ENCODE data around the gene SEC23A.

GRCh38 chr14:39015964-39016577 is 87.0 kb downstream of the SEC23A start:
- TF ChIP-seq, protein P1, sequence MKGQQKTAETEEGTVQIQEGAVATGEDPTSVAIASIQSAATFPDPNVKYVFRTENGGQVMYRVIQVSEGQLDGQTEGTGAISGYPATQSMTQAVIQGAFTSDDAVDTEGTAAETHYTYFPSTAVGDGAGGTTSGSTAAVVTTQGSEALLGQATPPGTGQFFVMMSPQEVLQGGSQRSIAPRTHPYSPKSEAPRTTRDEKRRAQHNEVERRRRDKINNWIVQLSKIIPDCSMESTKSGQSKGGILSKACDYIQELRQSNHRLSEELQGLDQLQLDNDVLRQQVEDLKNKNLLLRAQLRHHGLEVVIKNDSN (IDR thresholded peaks at IDR 0.05) = no peak
- TF ChIP-seq CREB1 (IDR thresholded peaks at IDR 0.05; ENCODE audit: low read depth) (no peak), TAF1 (IDR thresholded peaks at IDR 0.05; ENCODE audit: low read depth) (no peak), EGR1 (IDR thresholded peaks at IDR 0.05) (no peak), RAD21 (IDR thresholded peaks at IDR 0.05; ENCODE audit: low read depth) (no peak), NFIC (IDR thresholded peaks at IDR 0.05) (no peak), MAX (IDR thresholded peaks at IDR 0.05) (no peak), TCF12 (IDR thresholded peaks at IDR 0.05; ENCODE audit: low read depth) (no peak), FOXM1 (IDR thresholded peaks at IDR 0.05; ENCODE audit: borderline replicate concordance, low read depth) (no peak), YY1 (IDR thresholded peaks at IDR 0.05; ENCODE audit: low read depth) (no peak), EP300 (IDR thresholded peaks at IDR 0.05; ENCODE audit: borderline replicate concordance) (no peak)
- TF ChIP-seq, protein P2, sequence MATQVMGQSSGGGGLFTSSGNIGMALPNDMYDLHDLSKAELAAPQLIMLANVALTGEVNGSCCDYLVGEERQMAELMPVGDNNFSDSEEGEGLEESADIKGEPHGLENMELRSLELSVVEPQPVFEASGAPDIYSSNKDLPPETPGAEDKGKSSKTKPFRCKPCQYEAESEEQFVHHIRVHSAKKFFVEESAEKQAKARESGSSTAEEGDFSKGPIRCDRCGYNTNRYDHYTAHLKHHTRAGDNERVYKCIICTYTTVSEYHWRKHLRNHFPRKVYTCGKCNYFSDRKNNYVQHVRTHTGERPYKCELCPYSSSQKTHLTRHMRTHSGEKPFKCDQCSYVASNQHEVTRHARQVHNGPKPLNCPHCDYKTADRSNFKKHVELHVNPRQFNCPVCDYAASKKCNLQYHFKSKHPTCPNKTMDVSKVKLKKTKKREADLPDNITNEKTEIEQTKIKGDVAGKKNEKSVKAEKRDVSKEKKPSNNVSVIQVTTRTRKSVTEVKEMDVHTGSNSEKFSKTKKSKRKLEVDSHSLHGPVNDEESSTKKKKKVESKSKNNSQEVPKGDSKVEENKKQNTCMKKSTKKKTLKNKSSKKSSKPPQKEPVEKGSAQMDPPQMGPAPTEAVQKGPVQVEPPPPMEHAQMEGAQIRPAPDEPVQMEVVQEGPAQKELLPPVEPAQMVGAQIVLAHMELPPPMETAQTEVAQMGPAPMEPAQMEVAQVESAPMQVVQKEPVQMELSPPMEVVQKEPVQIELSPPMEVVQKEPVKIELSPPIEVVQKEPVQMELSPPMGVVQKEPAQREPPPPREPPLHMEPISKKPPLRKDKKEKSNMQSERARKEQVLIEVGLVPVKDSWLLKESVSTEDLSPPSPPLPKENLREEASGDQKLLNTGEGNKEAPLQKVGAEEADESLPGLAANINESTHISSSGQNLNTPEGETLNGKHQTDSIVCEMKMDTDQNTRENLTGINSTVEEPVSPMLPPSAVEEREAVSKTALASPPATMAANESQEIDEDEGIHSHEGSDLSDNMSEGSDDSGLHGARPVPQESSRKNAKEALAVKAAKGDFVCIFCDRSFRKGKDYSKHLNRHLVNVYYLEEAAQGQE (IDR thresholded peaks at IDR 0.05; ENCODE audit: low read depth) = no peak

Data from Ishikawa (cell line).